ENCODE measurements around the gene REXO4.

DNA sequence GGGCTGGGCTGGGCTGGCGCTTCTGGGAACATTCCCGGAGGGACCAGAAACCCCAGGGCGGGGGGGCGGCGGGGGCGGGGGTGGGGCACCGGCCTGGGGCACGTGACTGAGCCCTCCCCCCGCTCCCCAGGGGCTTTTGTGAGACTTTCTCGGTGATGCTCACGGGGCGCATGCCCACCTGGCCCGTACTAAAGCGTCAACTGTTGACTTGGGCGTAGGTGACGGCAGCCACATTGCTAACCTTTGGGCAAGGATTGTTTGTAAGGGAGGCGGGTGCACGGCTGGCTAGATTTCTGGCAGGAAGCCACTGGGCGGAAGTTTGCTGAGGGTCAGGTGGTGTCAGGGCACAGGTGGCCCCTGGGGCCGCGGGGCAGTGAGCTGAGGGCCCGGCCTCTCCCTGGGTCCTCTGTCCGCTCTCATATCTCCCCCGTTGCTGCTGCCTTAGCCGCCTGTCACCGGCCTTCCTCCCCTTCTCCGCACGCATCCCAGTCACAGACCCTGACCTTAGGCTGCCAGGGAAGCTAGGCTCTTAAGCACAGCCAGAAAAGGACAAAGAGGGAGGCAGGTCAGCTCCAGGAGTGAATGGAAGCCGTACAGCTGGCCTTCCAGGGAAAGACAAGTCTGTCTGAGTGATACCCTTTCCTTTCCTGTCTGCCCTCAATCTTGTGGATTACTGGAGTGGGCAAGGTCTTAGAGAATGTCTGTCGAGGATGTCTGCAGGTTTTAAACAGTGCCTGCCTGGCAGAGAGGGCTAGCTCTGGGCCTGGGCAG is 42.8 kb upstream of the REXO4 start:
- TF ChIP-seq, protein P1, sequence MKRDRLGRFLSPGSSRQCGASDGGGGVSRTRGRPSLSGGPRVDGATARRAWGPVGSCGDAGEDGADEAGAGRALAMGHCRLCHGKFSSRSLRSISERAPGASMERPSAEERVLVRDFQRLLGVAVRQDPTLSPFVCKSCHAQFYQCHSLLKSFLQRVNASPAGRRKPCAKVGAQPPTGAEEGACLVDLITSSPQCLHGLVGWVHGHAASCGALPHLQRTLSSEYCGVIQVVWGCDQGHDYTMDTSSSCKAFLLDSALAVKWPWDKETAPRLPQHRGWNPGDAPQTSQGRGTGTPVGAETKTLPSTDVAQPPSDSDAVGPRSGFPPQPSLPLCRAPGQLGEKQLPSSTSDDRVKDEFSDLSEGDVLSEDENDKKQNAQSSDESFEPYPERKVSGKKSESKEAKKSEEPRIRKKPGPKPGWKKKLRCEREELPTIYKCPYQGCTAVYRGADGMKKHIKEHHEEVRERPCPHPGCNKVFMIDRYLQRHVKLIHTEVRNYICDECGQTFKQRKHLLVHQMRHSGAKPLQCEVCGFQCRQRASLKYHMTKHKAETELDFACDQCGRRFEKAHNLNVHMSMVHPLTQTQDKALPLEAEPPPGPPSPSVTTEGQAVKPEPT (CRISPR knock-in tag; IDR thresholded peaks at IDR 0.05; ENCODE audit: low read depth): no peak
- TF ChIP-seq SP4 (CRISPR knock-in tag; IDR thresholded peaks at IDR 0.05) (no peak), NR2F2 (IDR thresholded peaks at IDR 0.05; ENCODE audit: borderline replicate concordance, low read depth) (peak; percentile 57; the same call in 1 of the 2 replicates), U2AF2 (IDR thresholded peaks at IDR 0.05; ENCODE audit: low read depth, low read length) (no peak), NFE2L2 (IDR thresholded peaks at IDR 0.05; ENCODE audit: low read length) (no peak), FOXA1 (IDR thresholded peaks at IDR 0.05) (no peak), FOXA1 (CRISPR knock-in tag; IDR thresholded peaks at IDR 0.05) (peak; percentile 86), EZH2 (conservative IDR thresholded peaks at IDR 0.05; ENCODE audit: low read depth, low read length) (no peak)
- TF ChIP-seq, protein P2, sequence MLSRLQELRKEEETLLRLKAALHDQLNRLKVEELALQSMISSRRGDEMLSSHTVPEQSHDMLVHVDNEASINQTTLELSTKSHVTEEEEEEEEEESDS (CRISPR knock-in tag; IDR thresholded peaks at IDR 0.05; ENCODE audit: borderline replicate concordance): no peak
- TF ChIP-seq, protein P3, sequence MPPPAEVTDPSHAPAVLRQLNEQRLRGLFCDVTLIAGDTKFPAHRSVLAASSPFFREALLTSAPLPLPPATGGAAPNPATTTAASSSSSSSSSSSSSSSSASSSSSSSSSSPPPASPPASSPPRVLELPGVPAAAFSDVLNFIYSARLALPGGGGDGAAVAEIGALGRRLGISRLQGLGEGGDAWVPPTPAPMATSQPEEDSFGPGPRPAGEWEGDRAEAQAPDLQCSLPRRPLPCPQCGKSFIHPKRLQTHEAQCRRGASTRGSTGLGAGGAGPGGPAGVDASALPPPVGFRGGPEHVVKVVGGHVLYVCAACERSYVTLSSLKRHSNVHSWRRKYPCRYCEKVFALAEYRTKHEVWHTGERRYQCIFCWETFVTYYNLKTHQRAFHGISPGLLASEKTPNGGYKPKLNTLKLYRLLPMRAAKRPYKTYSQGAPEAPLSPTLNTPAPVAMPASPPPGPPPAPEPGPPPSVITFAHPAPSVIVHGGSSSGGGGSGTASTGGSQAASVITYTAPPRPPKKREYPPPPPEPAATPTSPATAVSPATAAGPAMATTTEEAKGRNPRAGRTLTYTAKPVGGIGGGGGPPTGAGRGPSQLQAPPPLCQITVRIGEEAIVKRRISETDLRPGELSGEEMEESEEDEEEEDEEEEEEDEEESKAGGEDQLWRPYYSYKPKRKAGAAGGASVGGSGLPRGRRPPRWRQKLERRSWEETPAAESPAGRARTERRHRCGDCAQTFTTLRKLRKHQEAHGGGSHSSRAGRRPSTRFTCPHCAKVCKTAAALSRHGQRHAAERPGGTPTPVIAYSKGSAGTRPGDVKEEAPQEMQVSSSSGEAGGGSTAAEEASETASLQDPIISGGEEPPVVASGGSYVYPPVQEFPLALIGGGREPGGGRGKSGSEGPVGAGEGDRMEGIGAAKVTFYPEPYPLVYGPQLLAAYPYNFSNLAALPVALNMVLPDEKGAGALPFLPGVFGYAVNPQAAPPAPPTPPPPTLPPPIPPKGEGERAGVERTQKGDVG (CRISPR knock-in tag; IDR thresholded peaks at IDR 0.05; ENCODE audit: borderline replicate concordance): no peak
